ENCODE results near the gene NUDT1.

NUDT1 gene

DNA sequence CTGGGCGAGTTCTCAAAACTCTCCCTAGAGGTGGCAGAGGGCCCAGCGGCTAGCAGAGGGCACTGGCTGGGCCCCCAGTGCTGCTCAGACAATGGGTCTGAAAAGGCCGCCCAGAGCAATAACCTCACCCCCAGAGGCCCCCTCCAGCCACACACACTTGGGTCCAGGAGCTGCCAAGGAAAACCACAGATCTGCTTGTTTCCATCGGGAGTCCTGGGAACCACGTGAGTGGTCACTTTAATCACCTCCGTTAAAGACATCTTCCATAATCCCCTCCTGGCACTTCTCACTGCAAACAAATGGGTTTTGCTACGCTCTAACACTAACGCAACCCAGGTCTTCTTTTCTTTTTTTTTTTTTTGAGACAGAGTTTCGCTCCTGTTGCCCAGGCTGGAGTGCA lies 30.0 kb downstream of the NUDT1 start:
- no peak for DNase-seq

DNA sequence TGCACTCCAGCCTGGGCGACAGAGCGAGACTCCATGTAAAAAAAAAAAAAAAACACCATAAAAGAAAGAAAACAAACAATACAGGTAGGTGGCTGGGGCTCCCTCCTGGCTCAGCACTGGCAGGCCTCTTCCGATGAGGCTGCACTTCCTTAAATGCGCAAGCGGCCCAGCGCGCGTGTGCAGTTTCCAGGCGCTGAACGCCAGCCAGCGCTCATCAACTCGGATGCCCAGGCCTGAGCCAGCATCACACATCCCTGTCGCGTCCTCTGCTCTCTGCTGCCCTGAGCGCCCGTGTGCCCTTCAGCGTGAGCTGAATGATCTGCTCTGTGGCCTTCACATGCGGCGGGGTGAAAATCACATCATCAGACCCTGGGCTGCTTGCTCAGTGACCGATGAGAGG lies 31.8 kb downstream of the NUDT1 start:
- DNase-seq, result no peak

DNA sequence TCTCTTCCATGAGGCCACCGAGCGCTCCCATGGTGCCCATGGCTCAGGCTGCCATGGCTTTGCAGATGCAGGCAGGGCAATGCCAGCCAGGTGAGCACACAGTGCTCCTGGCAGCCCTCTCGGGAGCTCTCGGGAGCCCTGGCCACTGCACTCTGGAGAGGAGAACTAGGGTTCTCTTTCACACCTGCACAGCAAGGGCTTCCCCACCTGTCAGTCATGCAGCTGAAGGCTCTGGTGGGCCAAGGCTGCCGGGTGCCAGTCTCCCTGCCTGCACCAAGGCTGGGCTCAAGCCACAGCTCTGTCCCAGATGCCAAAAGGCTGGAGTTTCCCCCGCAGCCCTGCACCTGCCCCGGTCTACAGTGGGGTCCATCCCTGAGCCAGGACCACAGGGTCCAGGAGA lies 32.6 kb downstream of the NUDT1 start:
- DNase-seq, result no peak

DNA sequence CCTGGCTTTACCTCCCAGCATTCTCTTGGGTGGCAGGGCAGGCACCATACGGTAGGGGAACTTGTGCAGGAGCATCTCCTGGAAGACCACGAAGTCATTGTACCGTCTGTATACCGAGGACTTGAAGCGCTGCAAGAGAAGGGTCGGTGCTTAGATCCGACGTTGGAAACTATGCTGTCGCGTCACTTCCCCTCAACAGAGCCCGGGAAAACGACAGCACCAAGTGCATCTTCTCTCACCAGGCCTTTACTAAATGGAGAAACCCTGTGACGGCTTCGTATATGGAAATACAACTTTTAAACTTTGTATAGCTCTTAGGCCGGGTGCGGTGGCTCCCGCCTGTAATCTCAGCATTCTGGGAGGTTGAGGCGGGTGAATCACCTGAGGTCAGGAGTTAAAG lies 33.1 kb downstream of the NUDT1 start:
- DNase-seq, result no peak

DNA sequence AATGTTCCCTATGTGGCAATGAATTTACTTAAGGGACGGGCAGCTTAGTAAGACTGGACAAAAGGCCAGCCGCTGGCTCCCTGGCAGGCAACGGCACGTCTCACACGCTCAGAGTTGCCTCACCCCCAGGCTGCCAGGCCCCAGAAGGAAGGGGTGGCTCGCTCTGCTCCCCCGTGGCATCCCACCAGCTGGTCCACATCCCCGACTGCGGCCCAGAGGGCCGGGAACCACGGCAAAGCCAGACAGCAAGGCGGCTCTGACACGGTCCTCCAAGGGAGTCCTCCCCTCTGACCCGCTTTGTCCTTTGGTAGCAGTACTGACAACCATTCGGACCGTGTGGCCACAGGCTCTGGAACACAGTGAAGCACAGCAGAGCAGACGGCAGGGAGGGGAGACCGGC lies 34.1 kb downstream of the NUDT1 start:
- DNase-seq, result no peak

DNA sequence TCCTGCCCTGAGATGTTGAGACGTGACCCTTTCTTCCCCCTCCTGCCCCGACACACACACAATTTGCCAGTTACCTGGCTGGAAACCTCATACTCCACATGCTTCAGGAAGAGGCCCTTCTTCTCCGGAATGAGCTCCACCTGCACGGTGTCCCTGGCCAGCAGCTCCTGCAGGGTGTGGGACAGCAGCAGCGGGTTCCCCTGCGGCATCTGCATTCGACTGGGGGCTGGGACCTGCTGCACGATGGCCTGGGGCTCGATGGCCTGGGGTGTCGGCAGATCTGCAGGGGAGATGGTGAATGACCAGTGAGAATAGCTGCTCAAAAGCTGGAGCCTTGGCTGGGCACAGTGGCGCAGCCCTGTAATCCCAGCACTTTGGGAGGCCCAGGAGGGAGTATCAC lies 36.0 kb downstream of the NUDT1 start:
- no peak for DNase-seq

DNA sequence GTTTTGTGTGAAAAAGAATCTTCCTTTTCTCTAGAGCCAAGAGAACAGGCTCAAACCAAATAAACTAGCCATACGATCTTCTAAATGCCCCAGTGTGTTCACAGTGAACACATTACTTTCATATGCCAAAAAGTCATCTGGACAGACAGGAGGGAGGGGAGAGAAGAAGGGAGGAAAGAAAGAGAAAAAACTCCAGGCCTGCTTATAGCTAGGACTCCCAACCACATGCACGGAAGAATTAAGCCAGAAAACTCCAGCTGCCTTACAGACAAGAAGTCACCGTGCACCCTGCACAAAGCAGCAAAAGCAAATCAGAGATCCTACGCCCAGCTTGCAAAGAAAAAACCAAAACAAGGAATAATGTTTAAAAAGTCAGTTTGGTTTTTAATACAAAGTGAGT lies 37.9 kb downstream of the NUDT1 start:
- DNase-seq, result no peak

DNA sequence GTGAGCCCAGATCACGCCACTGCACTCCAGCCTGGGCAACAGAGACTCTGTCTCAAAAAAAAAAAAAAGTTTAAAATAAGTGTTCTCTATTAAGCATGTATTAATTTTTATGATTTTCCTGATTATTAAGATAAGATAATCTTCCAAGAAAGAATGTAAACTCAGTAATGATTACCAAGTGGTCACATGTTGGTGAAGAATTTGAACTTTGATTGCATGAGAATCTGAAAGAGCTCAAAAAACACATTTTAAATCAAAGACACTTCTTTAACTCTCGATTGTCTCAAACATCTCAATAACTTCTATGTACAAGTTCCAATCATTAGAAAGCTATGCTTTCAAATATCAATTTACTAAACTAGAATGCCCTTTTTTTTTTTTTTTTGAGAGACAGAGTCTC lies 38.4 kb downstream of the NUDT1 start:
- DNase-seq, result no peak

DNA sequence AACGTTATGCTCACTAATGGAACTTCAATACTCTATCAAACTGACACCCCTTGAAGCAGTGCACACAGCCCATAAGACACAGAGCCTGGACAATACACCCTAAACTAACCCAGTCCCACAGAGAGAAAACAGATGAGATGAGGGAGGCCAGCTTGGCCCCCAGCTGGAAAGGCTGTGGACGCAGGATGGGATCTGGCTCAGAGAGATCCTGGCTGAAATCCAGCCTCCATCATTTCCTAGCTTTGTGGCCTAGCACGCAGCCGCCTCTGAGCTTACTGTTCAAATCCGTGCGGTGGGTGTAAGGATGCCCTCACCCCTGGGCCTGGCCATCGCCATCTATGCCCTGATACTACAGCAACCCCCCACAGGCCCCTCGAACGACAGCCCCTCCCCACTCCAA lies 39.5 kb downstream of the NUDT1 start:
- no peak for DNase-seq

DNA sequence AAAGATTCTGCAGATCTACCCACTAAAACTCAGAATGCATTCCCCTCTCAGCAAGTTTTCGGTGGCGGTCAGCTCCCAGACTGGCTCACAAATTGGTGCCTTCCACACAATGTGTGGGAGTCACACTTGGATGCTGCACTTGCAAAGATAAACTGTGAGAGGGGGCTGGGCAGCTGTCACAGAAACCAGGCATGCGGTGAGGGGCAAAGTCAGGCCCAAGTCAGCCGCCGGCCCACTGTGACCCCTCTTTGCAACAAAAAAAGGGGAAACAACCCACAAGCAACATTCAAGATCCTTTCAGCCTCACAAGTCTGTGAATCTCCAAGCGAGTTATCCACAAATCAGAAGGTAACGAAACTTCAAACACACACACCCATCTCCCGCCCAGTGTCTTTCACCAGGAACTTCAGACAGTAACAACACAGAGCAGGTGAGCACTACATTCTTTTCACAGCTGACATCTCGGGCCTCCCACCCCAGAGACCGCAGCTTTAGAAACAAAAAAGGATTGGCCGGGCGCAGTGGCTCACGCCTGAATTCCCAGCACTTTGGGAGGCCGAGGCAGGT lies 40.2 kb downstream of the NUDT1 start:
- DNase-seq, result no peak

DNA sequence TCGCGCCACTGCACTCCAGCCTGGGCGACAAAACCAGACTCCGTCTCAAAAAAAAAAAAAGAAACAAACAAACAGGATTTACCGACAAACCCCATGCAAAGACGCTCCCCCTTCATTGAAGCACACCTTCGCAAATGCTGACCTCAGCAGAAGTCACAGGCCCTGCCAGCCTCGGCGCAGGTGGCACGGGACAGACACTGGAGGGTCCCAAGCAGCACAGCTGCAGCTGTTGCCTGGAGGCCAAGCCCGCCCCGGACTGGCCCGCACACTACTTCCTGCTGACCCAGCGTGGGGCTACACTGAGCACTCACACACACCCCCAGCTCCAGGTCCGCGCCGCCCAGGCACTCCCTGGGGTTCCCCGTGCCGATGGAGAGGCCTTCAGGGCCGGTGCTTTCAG lies 41.0 kb downstream of the NUDT1 start:
- DNase-seq, result no peak

DNA sequence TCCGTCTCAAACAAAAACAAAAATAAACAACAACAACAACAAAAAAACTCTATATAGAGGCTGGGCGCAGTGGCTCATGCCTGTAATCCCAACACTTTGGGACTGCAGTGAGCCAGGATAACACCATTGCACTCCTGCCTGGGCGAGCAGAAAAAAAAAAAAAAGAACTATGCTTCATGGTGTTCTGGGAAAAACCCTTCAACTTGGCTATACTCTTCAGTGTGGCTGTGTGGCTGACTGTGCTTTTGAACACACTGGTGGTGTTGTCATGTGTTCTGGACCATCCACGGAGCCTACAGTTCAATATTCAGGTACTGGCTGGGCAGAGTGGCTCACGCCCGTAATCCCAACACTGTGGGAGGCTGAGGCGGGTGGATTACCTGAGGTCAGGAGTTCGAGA lies 45.7 kb downstream of the NUDT1 start:
- DNase-seq, result no peak

DNA sequence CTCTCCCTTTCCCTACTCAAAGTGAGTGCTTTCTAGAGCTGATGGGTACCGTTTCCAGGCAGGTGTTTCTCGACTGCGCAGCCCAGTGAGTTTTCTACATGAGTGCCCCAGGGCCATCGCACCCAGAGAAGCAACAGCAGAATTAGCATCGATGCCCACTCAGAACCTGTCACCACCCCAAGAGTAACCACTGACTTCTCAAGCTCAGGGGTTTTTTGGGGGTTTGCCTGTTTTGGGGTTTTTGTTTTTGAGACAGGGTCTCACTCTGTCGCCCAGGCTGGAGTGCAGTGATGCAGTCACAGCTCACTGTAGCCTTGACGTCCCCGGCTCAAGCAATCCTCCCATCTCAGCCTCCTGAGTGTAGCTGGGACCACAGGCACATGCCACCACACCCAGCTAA lies 46.5 kb downstream of the NUDT1 start:
- no peak for DNase-seq

DNA sequence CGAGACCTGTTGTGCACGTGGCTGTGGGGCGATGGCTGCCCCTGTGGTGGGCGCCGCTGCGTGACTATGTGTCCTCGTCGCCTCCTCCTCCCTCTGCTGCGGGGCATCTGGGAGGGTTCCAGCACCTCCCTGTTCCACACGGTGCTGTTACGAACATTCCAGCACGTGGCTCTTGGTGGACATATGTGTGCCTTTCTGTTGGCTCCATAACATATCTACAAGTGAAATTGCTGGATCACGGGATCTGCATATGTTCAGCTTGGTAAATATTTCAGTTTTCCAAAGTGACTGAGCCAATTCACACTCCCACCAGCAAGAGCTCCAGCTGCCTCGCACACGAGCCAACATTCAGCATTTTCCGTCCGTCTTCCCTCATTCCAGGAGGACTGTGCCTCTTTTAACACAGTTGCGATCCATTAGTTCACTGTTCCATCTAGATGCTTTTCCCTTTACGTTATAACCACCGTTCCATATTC lies 47.1 kb downstream of the NUDT1 start:
- no peak for DNase-seq

DNA sequence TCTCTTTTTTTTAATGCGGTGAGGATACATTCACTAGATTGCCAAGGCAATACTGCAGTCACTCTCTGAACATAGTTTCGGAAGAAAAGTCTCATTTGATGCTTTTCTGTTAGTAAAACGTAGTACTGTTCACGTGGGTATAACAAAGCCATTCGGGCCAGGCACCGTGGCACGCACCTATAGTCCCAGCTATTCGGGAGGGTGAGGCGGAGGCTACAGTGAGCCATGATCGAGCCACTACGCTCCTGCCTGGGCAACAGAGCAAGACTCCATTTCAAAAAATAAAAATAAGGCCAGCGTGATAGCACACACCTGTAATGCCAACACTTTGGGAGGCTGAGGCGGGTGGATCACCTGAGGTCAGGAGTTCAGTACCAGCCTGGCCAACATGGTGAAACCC lies 47.6 kb downstream of the NUDT1 start:
- DNase-seq, result no peak

DNA sequence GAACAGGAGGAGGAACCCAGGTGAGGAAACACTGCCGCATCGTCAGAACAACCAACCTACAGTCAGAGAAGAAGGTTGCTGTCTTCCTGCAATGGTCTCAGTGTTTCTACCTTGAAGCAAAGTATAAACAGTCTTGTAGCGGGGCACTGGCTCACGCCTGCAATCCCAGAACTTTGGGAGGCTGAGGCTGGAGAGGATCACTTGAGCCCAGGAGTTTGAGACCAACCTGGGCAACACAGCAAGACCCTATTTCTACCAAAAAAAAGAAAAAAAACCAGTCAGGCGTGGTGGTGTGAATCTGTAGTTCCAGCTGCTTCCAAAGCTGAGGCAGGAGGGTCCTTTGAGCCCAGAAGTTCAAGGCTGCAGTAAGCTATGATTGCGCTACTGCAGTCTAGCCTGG lies 48.9 kb downstream of the NUDT1 start:
- DNase-seq, result no peak

DNA sequence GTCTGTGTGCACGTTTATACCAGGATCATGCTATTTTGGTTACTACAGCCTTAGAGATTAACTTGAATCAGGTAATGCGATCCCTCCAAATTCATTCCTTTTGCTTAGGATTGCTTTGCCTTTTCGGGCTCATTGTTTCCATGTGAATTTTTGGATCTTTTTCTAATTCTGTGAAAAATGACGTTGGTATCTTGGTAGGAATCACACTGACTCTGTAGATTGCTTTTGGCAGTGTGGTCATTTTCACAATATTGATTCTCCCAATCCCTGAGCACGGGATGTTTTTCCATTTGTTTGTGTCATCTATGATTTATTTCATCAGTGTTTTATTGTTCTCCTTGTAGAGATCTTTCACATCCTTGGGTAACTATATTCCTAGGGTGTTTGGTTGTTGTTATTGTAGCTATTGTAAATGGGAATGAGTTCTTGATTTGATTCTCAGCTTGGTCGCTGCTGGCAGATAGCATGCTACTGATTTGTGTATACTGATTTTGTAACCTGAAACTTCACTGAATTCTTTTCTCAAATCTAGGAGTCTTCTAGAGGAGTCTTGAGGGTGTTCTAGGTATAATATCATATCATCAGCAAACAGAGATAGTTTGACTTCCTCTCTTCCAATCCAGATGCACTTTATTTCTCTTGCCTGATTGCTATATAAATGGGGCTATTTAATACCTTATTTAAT lies 54.1 kb downstream of the NUDT1 start:
- no peak for DNase-seq

DNA sequence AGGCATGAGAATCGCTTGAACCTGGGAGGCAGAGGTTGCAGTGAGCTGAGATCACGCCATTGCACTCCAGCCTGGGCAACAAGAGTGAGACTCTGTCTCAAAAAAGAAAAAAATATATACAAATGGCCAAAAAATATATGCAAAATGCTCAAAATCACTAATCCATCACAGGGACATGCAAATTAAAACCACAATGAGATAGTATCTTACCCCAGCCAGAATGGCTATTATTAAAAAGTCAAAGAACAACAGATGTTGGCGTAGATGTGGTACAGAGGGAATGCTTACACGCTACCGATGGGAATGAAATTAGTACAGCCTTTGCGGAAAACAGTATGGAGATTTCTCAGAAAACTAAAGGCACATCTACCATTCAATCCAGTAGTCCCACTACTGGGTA lies 54.8 kb downstream of the NUDT1 start:
- no peak for DNase-seq

DNA sequence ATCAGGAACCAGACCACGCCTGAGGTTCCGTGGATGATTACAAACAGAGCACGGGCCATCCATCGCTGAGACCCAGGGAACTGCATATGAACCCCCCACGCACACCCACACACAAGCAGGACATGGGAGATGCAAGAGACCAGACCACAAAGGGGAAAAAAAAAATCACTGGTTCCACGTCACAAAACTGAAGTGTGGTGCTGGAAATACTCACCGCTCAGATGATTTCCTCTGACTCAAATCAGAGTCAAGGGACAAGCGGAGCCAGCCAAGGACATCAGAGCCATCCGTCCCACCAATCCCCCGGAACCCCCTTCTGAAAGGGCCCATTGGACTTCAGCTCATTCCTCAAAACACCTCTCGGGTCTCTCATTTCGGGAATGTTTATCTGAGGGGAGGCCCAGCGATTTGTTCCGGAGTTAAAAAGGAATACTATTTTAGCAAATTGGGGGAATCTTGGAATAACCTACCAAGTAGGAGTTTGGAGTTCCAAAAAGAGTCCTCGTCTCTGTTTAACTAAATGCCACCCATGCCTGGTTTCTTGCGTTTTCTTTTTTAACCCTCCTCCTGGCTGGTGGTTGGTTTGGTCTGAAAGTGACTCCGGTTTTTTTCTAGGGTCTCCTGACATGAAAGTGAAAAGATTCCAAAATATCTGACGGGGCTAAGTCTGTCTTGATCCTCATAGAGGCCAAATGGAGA lies 57.3 kb downstream of the NUDT1 start:
- DNase-seq, result no peak

DNA sequence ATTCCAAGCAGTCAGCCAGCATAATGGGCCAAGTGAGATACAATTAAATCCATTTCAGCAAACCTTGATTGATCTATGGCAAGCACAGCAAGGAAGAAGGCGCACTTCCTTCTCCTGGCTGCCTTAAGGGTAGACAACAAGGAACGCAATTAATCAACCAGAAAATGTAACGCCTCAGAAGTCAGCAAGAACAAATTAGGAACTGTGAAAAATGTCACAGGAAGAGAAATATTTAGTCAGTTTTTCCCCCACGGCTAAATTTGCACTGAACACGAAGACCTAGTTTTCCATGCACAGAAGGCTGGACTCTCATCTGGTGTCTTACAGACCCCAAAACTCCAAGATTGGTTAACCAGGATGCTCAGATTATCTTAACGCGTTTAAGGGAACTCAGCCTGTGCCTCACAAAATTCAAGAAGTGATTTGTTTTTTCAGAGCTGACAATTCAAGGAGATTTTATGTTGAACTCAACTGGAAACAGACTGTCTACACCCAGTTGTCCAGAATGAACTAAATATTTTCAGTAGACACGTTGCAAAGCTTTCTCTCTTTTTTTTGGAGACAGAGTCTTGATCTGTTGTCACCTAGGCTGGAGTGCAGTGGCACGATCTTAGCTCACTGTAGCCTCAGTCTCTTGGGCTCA lies 58.0 kb downstream of the NUDT1 start:
- no peak for DNase-seq
